ENCODE data around the gene FSTL1.

The FSTL1 gene

DNA sequence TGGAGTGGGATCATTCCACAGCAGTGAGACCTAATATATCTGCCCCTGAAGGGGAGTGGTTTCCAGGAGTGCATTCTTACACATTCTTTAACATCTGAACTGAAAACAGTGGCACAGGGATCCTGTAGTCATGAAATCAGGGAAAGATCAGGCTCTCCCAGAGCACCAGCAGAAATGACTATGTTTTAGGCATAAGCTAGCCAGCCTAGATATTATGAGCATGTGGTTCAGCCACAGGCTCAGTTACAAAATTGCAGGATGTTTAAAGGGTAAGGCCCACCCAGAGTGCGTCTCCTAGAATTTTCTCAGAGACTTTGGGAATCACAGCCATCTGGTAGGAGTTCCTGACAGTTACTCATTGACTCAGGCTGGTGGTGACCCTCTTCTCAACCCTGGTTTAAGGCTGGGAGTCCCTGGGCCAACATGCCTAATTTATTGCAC is 20.9 kb downstream of the FSTL1 start:
- Histone ChIP-seq H3K27me3 (ENCODE audit: insufficient read depth, low read length) (no peaks in the 10 kb centered on the region), H3K4me2 (ENCODE audit: low read length) (no peak overlapping the region), H3K36me3 (ENCODE audit: insufficient read depth, low read length) (no peaks in the 10 kb centered on the region), H3F3A (ENCODE audit: insufficient read depth, low read length) (no peaks in the 10 kb centered on the region), H3K9me2 (ENCODE audit: low read depth, low read length) (no peaks in the 10 kb centered on the region), H3K79me2 (ENCODE audit: insufficient read depth, low read length) (no peaks in the 10 kb centered on the region), H3K27ac (ENCODE audit: low read depth, low read length, poor library complexity, severe bottlenecking) (no peak overlapping the region), H4K20me1 (ENCODE audit: insufficient read depth, low read length) (no peaks in the 10 kb centered on the region), H3K4me1 (ENCODE audit: insufficient read depth, low read length, severe bottlenecking) (no peaks in the 10 kb centered on the region), H3K9ac (ENCODE audit: low read length) (no peak overlapping the region), H3K4me3 (ENCODE audit: low read depth, low read length, poor library complexity, severe bottlenecking) (no peak overlapping the region), H2AFZ (ENCODE audit: low read length) (no peak overlapping the region), H3K9me3 (ENCODE audit: low read length) (no peaks in the 10 kb centered on the region)
- TF ChIP-seq EZH2 (IDR thresholded peaks at IDR 0.05; ENCODE audit: borderline replicate concordance, low read length), result no peak
- no peak for TF ChIP-seq CTCF (IDR thresholded peaks at IDR 0.05; ENCODE audit: low read length)

GRCh38 chr3:120428924-120429323 is 21.9 kb downstream of the FSTL1 start:
- Histone ChIP-seq H4K20me1 (ENCODE audit: insufficient read depth, low read length) (no peaks in the 10 kb centered on the region), H3K27me3 (ENCODE audit: insufficient read depth, low read length) (no peaks in the 10 kb centered on the region), H3F3A (ENCODE audit: insufficient read depth, low read length) (no peaks in the 10 kb centered on the region), H3K9me3 (ENCODE audit: low read length) (no peaks in the 10 kb centered on the region), H3K36me3 (ENCODE audit: insufficient read depth, low read length) (no peaks in the 10 kb centered on the region), H3K9me2 (ENCODE audit: low read depth, low read length) (no peaks in the 10 kb centered on the region), H3K4me2 (ENCODE audit: low read length) (no peak overlapping the region), H3K9ac (ENCODE audit: low read length) (no peak overlapping the region), H3K4me3 (ENCODE audit: low read depth, low read length, poor library complexity, severe bottlenecking) (no peak overlapping the region), H2AFZ (ENCODE audit: low read length) (no peak overlapping the region), H3K4me1 (ENCODE audit: insufficient read depth, low read length, severe bottlenecking) (no peaks in the 10 kb centered on the region), H3K27ac (ENCODE audit: low read depth, low read length, poor library complexity, severe bottlenecking) (no peak overlapping the region), H3K79me2 (ENCODE audit: insufficient read depth, low read length) (no peaks in the 10 kb centered on the region)
- TF ChIP-seq EZH2 (IDR thresholded peaks at IDR 0.05; ENCODE audit: borderline replicate concordance, low read length) (no peak), CTCF (IDR thresholded peaks at IDR 0.05; ENCODE audit: low read length) (no peak)

DNA sequence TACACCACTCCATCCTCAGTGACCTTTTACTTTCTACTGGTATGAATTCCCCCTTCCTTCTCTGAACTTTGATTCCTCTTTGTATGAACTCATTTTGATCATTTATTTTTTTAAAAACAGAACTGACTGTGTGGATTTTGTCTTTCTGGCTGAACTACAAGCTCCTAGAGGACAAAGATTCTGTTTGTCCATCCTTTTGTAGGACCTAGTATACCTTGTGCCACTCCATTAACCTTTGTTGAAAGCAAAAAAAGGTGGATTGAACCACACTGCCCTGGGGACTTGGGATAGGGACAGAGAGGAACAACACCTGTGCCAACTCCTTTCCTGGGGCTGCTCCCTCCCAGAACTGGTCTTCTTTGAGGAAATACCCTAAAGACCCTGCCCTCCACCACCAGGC is 23.6 kb downstream of the FSTL1 start:
- Histone ChIP-seq H3K9me3 (ENCODE audit: low read length) (no peaks in the 10 kb centered on the region), H4K20me1 (ENCODE audit: insufficient read depth, low read length) (no peaks in the 10 kb centered on the region), H3K27ac (ENCODE audit: low read depth, low read length, poor library complexity, severe bottlenecking) (no peak overlapping the region), H2AFZ (ENCODE audit: low read length) (no peak overlapping the region), H3F3A (ENCODE audit: insufficient read depth, low read length) (no peaks in the 10 kb centered on the region), H3K9ac (ENCODE audit: low read length) (no peak overlapping the region), H3K36me3 (ENCODE audit: insufficient read depth, low read length) (no peaks in the 10 kb centered on the region), H3K9me2 (ENCODE audit: low read depth, low read length) (no peaks in the 10 kb centered on the region), H3K4me2 (ENCODE audit: low read length) (no peak overlapping the region), H3K27me3 (ENCODE audit: insufficient read depth, low read length) (no peaks in the 10 kb centered on the region), H3K4me1 (ENCODE audit: insufficient read depth, low read length, severe bottlenecking) (no peaks in the 10 kb centered on the region), H3K4me3 (ENCODE audit: low read depth, low read length, poor library complexity, severe bottlenecking) (no peak overlapping the region), H3K79me2 (ENCODE audit: insufficient read depth, low read length) (no peaks in the 10 kb centered on the region)
- no peak for TF ChIP-seq EZH2 (IDR thresholded peaks at IDR 0.05; ENCODE audit: borderline replicate concordance, low read length)
- TF ChIP-seq CTCF (IDR thresholded peaks at IDR 0.05; ENCODE audit: low read length), result no peak

Data from OCI-LY1 (cell line).